HCT116 (cell line): Measurements from ENCODE around the gene MINDY4. TPM values are rescaled to one million over a fixed set of nuclear protein-coding genes. Genes with fewer than 3 reads are reported as not detected.

Experiments used
- ATAC-seq: fragments of 200-7000 bp; cut with Tn5 transposase; 2 replicates; pipeline ENCODE4 v1.9.1; 2020; ENCODE audit warnings: mild to moderate bottlenecking, moderate library complexity
- BruUV-seq: library from RNA; stranded (reverse); fragments of 400-500 nt; replicated peaks from 2 replicates; lab custom pipeline; 2021; lab: Mats Ljungman, UMichigan
- CTCF ChIA-PET: fragments of 300-600 bp; sonication (Branson Sonifier 250); formaldehyde crosslinking; loops from one replicate; lab custom pipeline; 2021; ENCODE audit warnings: antibody characterized with exemption; lab: Charles Lee
- POLR2A ChIA-PET: fragments of 300-600, 350-600 bp; sonication (Branson Sonifier 250); formaldehyde crosslinking; loops from one replicate; lab custom pipeline; 2021; ENCODE audit warnings: antibody characterized with exemption; lab: Charles Lee
- RAD21 ChIA-PET, 2 experiments: fragments of 300-600 bp; sonication (Branson Sonifier 250); formaldehyde crosslinking; loops; one replicate each; lab custom pipeline; 2023; ENCODE audit warnings: low total read pairs in 2 of 2; ENCODE audit not compliant: uncharacterized antibody in 2 of 2, unreplicated experiment in 2 of 2, low non-redundant PET in 1 of 2; lab: Charles Lee
- DNase-seq: peaks from one replicate; pipeline ENCODE4 v3.0.0-alpha.2; 2010; ENCODE audit warnings: low read depth, low spot score
- H2AFZ ChIP-seq: fragments of 200-600 bp; shearing (Covaris generic), sonication (generic); 2 replicates; pipeline ENCODE4 v1.6.1; 2017; ENCODE audit warnings: low read depth, mixed run types, mixed read lengths, antibody characterized with exemption, low read length; ENCODE audit not compliant: poor library complexity, severe bottlenecking
- H3K27ac ChIP-seq: 2 replicates; pipeline ENCODE4 v1.5.1; 2012; ENCODE audit warnings: low read depth, low read length
- H3K27me3 ChIP-seq: fragments of 200-600 bp; sonication (generic); 2 replicates; pipeline ENCODE4 v1.6.1; 2016; ENCODE audit warnings: mixed run types, low read length, mixed read lengths; ENCODE audit not compliant: insufficient read depth
- H3K36me3 ChIP-seq, 2 experiments: fragments of 200-500 bp in 1 of 2; fragments of 200-600 bp in 1 of 2; sonication (Bioruptor generic) in 1 of 2; sonication (generic) in 1 of 2; 2 replicates each; pipeline versions ENCODE4 v1.5.1 to v1.6.1; 2014 to 2016; ENCODE audit warnings: low read length in 2 of 2, inconsistent platforms in 1 of 2, mixed read lengths in 1 of 2, mixed run types in 1 of 2; ENCODE audit not compliant: insufficient read depth in 2 of 2, control insufficient read depth in 1 of 2
- H3K4me1 ChIP-seq, 2 experiments: fragments of 200-600 bp in 1 of 2; sonication (generic) in 1 of 2; 2 replicates each; pipeline versions ENCODE4 v1.5.1 to v1.6.1; 2012 to 2017; ENCODE audit warnings: low read length in 2 of 2, inconsistent platforms in 1 of 2, mild to moderate bottlenecking in 1 of 2, mixed read lengths in 1 of 2, mixed run types in 1 of 2, moderate library complexity in 1 of 2; ENCODE audit not compliant: insufficient read depth in 2 of 2, control insufficient read depth in 1 of 2
- H3K4me2 ChIP-seq: fragments of 200-600 bp; sonication (generic); 2 replicates; pipeline ENCODE4 v1.6.1; 2017; ENCODE audit warnings: mixed run types, low read length, mixed read lengths
- H3K4me3 ChIP-seq, 2 experiments: fragments of 200-600 bp in 1 of 2; sonication (generic) in 1 of 2; replicated peaks in 1 of 2; 2 replicates each; pipeline ENCODE4 v1.5.1; 2011 to 2016; ENCODE audit warnings: low read length in 2 of 2, control low read depth in 1 of 2, low read depth in 1 of 2, mild to moderate bottlenecking in 1 of 2, mixed read lengths in 1 of 2, mixed run types in 1 of 2
- H3K79me2 ChIP-seq: fragments of 200-600 bp; sonication (generic); 2 replicates; pipeline ENCODE4 v1.6.1; 2017; ENCODE audit warnings: mild to moderate bottlenecking, mixed run types, low read length, moderate library complexity, mixed read lengths; ENCODE audit not compliant: insufficient read depth
- H3K9ac ChIP-seq: fragments of 200-600 bp; sonication (generic); 2 replicates; pipeline ENCODE4 v1.6.1; 2016; ENCODE audit warnings: low read length, mixed read lengths
- H3K9me2 ChIP-seq: fragments of 200-600 bp; sonication (generic), shearing (Covaris generic); 2 replicates; pipeline ENCODE4 v1.6.1; 2017; ENCODE audit warnings: mixed run types, mild to moderate bottlenecking, moderate library complexity; ENCODE audit not compliant: insufficient read depth
- H3K9me3 ChIP-seq, 2 experiments: fragments of 200-500 bp in 1 of 2; fragments of 200-600 bp in 1 of 2; sonication (Bioruptor generic) in 1 of 2; sonication (generic) in 1 of 2; 2 replicates each; pipeline ENCODE4 v1.6.1; 2014 to 2017; ENCODE audit warnings: low read length in 2 of 2, mixed read lengths in 2 of 2, inconsistent platforms in 1 of 2, low read depth in 1 of 2, mild to moderate bottlenecking in 1 of 2, mixed run types in 1 of 2, moderate library complexity in 1 of 2; ENCODE audit not compliant: control insufficient read depth in 1 of 2, insufficient read depth in 1 of 2
- H4K20me1 ChIP-seq: fragments of 200-600 bp; sonication (generic), shearing (Covaris generic); 2 replicates; pipeline ENCODE4 v1.6.1; 2017; ENCODE audit warnings: mixed run types, mild to moderate bottlenecking, moderate library complexity; ENCODE audit not compliant: insufficient read depth
- ATF3 ChIP-seq: IDR thresholded peaks from 2 replicates; pipeline ENCODE4 v1.6.1; 2012
- CEBPB ChIP-seq: IDR thresholded peaks from 2 replicates; pipeline ENCODE4 v1.6.1; 2012; ENCODE audit warnings: low read depth
- EGR1 ChIP-seq: IDR thresholded peaks from 2 replicates; pipeline ENCODE4 v1.6.1; 2012; ENCODE audit warnings: low read depth
- REST ChIP-seq: IDR thresholded peaks from 2 replicates; pipeline ENCODE4 v1.6.1; 2012; ENCODE audit warnings: low read depth
- TCF7L2 ChIP-seq: IDR thresholded peaks from 2 replicates; pipeline ENCODE4 v1.7.0; 2011; ENCODE audit warnings: borderline replicate concordance, inconsistent platforms; ENCODE audit not compliant: insufficient read depth, insufficient read length; ENCODE audit errors: extremely low read depth
- ZBTB33 ChIP-seq: IDR thresholded peaks from 2 replicates; pipeline ENCODE4 v1.6.1; 2011; ENCODE audit warnings: mild to moderate bottlenecking, low read length, moderate library complexity; ENCODE audit not compliant: insufficient replicate concordance; ENCODE audit errors: extremely low read depth
- ZNF274 ChIP-seq: fragments of 200-500 bp; sonication (Bioruptor generic); IDR thresholded peaks from 2 replicates; pipeline ENCODE4 v1.6.1; 2014; ENCODE audit warnings: mild to moderate bottlenecking, low read depth, low read length, inconsistent platforms
- intact Hi-C: fragments of 100-400 bp; cut with micrococcal nuclease; formaldehyde crosslinking; loops from 2 replicates; pipeline ENCODE4 v1.10.0; 2022
- total RNA-seq: library from RNA; stranded (reverse); gene quantifications from one replicate; pipeline ENCODE4 v1.2.1, GENCODE V29; 2021; ENCODE audit not compliant: unreplicated experiment

Gene MINDY4
- total RNA-seq, 1 experiment from 2014 or later = 6.1 TPM

- no peak for TF ChIP-seq REST
- TF ChIP-seq, all 23 proteins: peak for 0
Measured at GRCh38 chr7:30922596-30922995, 151.4 kb downstream of the MINDY4 start (continued).

- H3K9me2 ChIP-seq = no peaks in the 10 kb centered on the region
- H3K4me1 ChIP-seq = peaks cover 8 to 25% of the 10 kb centered on the region in 2 experiments
- no peak overlapping the region for H3K4me2 ChIP-seq
- H4K20me1 ChIP-seq = no peaks in the 10 kb centered on the region
- H2AFZ ChIP-seq = no peak overlapping the region
- no peaks in the 10 kb centered on the region for H3K36me3 ChIP-seq
- no peak overlapping the region for H3K9ac ChIP-seq
- DNase-seq = no peak
- CTCF ChIA-PET = interaction anchor here (1.1 kb wide), 1 partner anchor 15 kb away, joined by 3 read pairs; no protein-coding TSS in a partner anchor
- intact Hi-C loops = no loop called here
- no peak overlapping the region for H3K27ac ChIP-seq
- H3K27me3 ChIP-seq = no peaks in the 10 kb centered on the region
- POLR2A ChIA-PET = no interaction called here
- no peaks in the 10 kb centered on the region; a peak in 1 of 4 replicates for H3K9me3 ChIP-seq
- RAD21 ChIA-PET = no interaction called here
- H3K79me2 ChIP-seq = no peaks in the 10 kb centered on the region
- no peak overlapping the region for H3K4me3 ChIP-seq
- ATAC-seq = no peak
- TF ChIP-seq ZNF274 = no peak
- no peak for TF ChIP-seq TCF7L2
- no peak for TF ChIP-seq ZBTB33
- no peak for TF ChIP-seq EGR1
- TF ChIP-seq CEBPB = no peak
- TF ChIP-seq ATF3 = no peak
- BruUV-seq = no TSS peak
Measured at GRCh38 chr7:30923009-30923773, 152.0 kb downstream of the MINDY4 start.
